ENCODE results near the gene SLC35F3.

GRCh38 chr1:234276151-234276788 lies 371.8 kb downstream of the SLC35F3 start:
- TF ChIP-seq POLR2AphosphoS5 (IDR thresholded peaks at IDR 0.05) (no peak), CTCF (IDR thresholded peaks at IDR 0.05) (no peak)

Data from suprapubic skin (tissue), 3 donors.